NCI-H748 (cell line): ENCODE data around the gene POU2F1.
A peak's percentile ranks its signal among the peaks of the same experiment; 100 is the strongest.

Experiments used
- DNase-seq: peaks from one replicate; lab custom pipeline; 2025; ENCODE audit not compliant: unreplicated experiment; lab: John Stamatoyannopoulos, UW

The POU2F1 gene

DNA sequence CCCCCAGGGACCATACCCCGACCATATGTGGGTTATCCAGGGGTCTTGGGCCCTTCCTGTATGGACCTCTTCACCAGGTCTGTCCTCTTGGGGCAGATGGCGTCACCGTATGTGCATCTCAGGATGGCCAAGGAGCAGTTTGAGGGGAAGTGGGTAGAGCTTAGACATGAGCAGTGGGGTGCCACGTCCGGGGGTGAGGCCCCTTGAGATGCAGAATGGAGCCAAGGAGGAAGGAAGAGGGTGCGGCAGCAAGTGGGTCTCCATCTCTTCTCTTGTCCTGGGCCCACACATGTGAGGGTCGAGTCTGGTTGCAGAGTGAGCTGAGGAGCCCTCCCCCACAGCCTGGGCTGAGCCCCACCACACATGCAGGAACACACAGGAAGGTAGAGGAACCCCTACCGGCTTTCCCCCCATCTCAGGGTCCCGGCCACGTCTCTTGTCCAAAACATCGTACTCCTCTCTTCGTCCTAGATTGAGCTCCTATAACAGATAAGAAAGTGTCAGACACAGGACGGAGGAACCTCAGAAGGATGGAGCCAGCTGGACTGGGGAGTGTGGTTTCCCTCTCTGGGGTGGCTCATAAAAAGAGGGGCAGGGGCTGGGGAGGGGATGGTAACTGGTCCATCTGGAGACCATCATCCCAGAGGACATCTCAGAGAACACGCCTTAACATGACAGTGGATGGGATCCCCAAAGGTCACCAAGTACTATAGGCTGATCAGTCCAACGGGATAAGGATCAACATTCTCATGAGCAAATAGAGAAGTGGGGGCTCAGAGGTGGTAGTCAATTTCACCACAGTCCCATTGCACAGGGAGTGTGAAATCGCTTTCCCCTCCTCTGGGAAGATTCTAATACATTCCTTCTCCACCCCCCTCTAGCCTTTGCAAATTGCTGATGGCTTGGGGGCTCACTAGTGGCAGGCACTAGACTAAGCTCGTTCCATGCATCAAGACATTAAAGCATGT lies 217.8 kb downstream of the POU2F1 start:
- no peak for DNase-seq

DNA sequence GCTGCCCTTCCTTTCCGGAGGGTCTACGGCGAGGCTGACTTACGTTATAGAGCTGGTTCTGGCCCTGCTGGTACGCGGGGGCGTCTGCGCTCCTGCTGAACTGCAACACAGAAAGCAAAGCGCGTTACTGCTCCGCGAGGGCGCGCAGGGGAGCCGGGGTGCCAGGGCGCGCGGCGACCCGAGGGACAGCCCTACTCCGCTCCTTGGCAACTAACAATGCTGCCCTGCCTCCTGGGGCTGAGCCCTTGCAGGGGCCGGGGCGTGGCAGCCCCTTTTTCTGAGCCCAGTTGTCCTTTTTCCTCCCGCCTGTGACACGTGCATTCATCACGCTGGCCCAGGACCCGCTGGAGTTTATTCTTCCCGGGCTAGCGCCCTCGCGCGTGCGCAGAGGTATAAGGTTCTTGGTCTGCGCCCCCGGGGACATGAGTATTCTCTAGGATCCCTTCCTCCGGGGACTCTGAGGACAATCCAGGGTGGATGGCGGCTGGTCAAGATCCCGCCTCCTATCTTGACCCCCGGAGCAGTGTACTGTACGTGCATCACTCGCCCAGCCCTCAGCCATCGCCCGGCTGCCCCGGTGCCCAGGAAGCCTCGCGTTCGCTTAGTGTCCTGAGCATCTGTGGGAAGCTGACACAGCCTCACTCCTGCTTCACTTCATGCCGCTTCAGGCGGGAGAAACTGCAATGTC lies 218.8 kb downstream of the POU2F1 start:
- peak; percentile 75 for DNase-seq

GRCh38 chr1:167440345-167440744 lies 219.7 kb downstream of the POU2F1 start:
- DNase-seq, result no peak

DNA sequence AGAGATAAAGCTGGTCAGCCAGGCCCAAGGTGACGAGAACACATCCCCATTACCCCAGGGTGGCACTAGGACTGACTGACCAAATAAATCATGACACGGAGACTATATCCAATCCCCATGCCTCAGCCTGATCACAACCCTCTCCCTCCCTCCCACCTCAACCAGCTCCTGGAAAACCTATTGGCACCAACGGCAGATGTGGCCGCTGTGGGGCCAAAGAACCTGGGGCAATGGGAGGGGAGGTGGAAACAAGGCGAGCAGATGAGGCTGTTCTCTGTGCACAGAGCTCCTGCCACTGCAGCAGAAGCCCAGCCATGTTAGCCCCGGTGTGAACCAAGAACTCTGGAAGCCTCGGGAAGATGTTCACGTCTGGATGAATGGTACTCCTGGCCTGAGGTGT lies 220.1 kb downstream of the POU2F1 start:
- DNase-seq, result no peak

GRCh38 chr1:167441222-167441621 lies 220.5 kb downstream of the POU2F1 start:
- no peak for DNase-seq

GRCh38 chr1:167442142-167442848 lies 221.6 kb downstream of the POU2F1 start:
- peak; percentile 81 for DNase-seq

GRCh38 chr1:167442854-167443565 lies 222.3 kb downstream of the POU2F1 start:
- DNase-seq, result no peak

GRCh38 chr1:167443757-167444156 lies 223.1 kb downstream of the POU2F1 start:
- no peak for DNase-seq

DNA sequence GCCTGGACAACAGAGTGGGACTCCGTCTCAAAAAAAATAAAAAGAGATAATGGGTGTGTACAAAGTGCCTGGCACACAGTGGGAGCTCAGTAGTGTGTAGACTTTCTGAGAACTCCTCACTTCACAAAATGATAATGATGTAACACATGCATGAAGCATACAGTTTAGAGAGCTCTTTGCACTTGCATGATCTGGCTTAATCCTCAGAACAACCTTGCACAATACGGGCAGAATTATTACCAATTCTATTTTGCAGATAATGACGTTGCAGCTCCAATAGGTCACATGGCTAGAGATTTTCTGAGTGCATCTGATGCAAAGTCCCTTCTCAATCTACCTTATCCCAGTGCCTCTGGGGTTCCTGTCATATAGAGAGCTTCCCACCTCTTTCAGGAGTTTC lies 226.3 kb downstream of the POU2F1 start:
- DNase-seq, result no peak

GRCh38 chr1:167447521-167448136 lies 226.9 kb downstream of the POU2F1 start:
- DNase-seq, result peak; percentile 38

DNA sequence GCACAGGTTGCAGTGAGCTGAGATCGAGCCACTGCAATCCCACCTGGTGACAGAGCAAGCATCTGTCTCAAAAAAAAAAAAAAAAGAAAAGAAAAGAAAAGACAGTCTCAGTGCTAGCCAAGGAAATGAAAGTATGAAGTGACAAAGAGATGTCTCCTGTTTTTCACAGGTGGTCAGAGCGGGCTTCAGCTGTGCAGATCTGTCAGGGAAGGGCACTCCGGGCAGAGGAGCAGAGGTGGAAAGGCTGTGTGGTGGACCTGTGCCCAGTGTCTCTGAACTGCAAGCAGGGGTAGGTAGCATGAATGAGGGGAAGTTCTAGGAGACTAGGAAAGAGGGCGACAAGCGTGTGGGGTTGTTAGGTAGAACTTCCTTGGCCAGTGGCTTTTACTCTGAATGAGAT lies 230.2 kb downstream of the POU2F1 start:
- no peak for DNase-seq

GRCh38 chr1:167452483-167452882 lies 231.8 kb downstream of the POU2F1 start:
- DNase-seq, result no peak

DNA sequence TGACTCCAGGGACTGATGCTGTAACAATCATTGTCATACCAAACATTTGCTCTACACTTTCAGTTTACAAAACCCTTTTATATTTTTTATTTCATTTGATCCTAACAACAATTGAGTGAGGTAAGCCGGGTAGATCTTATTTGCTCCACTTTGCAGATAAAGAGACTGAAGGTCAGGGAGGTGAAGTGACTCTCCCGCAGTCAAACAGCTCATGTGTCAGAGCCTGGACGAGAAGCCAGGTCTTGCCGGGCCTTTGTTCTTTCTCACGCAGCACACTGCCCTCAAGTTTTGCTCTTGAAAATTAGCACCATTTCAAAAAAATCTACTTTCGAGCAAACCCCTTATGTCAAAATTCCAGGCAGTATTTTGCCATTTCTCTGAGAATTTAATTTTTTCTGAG lies 232.4 kb downstream of the POU2F1 start:
- peak; percentile 14 for DNase-seq

- no peak for DNase-seq
Measured at GRCh38 chr1:167454304-167454893, 233.7 kb downstream of the POU2F1 start.

DNA sequence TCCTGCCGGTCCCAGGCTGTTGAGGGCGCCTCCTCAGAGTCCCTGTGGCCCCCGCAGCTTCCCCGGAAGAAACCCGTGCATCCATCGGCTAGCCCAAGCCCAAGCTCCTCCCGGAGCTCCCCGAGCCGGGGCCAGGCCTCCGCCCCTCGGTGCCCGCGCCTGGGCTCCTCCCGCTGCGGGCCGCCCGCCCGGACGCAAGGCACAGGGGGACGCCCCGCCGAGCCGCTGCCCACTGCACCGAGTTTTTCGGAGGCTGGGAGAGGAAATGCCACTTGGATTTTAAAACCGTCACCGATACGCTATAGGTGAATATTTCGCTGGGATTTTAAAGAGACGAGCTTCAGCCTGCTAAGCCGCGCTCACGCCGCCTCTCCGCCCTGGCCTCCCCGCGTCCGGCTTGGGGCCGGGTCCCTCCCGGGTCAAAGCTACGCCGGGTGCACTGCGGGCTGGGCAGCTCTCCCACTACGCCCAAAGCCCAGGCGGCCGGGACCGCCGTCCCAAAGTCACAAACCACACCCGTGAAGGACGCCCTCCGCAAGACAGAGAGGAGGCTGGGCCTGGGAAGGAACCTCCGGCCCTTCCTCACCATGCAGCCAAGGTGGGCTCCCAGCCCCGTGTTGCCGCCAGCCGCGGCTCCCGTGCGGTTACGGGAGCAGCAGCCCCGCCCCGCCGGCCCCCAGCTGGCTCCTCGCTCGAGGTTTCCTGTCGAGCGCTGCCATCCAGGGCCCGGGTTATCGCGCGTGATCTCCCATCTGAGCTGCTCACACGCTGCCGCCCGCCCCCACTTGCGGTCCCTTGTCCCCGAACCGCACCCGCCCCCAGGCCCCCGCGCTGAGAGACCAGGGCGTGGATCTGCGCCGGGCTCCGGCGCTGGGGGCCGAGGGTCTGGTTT lies 234.5 kb downstream of the POU2F1 start:
- peak; percentile 73 for DNase-seq

GRCh38 chr1:167455786-167456446 lies 235.2 kb downstream of the POU2F1 start:
- DNase-seq, result peak; percentile 47

DNA sequence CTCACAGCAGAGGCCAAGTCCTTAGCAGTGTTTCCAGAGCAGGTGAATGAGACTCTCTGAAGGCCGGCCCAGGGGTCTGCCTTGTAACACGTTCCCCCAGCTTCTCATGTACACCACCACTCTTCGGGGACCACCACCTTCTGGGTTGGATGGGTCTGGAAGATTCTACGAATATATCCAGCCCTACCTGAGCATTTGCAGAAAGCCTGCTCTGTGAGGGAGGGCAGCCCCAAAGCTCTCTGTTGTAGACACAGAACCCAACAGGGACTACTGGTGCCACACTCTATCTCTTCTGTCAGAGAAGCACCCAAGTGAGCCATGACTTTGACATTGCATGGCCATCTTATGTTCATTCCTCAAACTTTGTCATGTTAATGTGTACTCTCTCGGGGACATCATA lies 235.8 kb downstream of the POU2F1 start:
- no peak for DNase-seq

DNA sequence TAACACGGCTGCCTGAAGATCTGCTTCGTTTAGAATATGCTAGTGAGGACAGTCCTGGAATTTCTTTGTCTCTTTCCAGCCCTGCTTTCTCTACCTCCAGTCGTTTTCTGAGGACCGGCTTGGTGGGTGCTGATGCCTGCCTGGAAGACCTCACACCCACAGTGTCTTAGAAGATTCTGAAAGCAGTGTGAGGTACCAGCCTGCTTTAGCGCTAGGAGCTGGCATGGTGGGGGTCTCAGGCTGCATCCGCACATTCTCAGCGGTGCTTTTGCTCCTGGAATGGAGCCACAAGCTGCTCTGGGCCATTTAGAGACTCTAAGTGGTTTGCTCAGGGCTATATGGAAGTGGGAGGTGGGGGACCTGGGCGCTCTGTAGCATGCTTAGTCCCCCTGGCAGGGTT lies 236.2 kb downstream of the POU2F1 start:
- no peak for DNase-seq
